Prostate gland (tissue), 2 donors: ENCODE data around the gene CORIN.

ENCODE experiments used
- CTCF ChIP-seq, 4 experiments: fragments of 200-600 bp in 2 of 4; fragments of 450-650 bp in 2 of 4; sonication (generic) in 2 of 4; IDR thresholded peaks; 1 replicate in 3 of 4; 2 replicates in 1 of 4; pipeline ENCODE4 v1.5.1; 2016 to 2019; ENCODE audit warnings: antibody characterized with exemption in 4 of 4, mild to moderate bottlenecking in 2 of 4, moderate library complexity in 2 of 4
- POLR2A ChIP-seq: fragments of 450-650 bp; IDR thresholded peaks from one replicate; pipeline ENCODE4 v1.6.1; 2016; ENCODE audit warnings: antibody characterized with exemption, mild to moderate bottlenecking
- POLR2AphosphoS5 ChIP-seq: sonication (generic); formaldehyde crosslinking; IDR thresholded peaks from one replicate; pipeline ENCODE4 v1.6.1; 2017; ENCODE audit warnings: antibody characterized with exemption

GRCh38 chr4:47672696-47673095 is 165.2 kb downstream of the CORIN start:
- TF ChIP-seq CTCF (IDR thresholded peaks at IDR 0.05) (no peak), POLR2AphosphoS5 (no peak), POLR2A (no peak)
